H9 (cell line): Measurements from ENCODE around the gene MROH2B. TPM values are rescaled to one million over a fixed set of nuclear protein-coding genes. Genes with fewer than 3 reads are reported as not detected.

Experiments
- DNase-seq: peaks from one replicate; pipeline ENCODE4 v3.0.0-alpha.2; 2017
- H2AFZ ChIP-seq: one replicate; pipeline ENCODE4 v1.6.1; 2013; ENCODE audit warnings: mild to moderate bottlenecking, low read length, control low read depth, moderate library complexity
- H2AK5ac ChIP-seq: 2 replicates; pipeline ENCODE4 v1.6.1; 2013; ENCODE audit warnings: low read length, control low read depth, mixed read lengths; ENCODE audit not compliant: insufficient read length
- H2BK120ac ChIP-seq: one replicate; pipeline ENCODE4 v1.6.1; 2013; ENCODE audit warnings: low read depth, mild to moderate bottlenecking, low read length, control low read depth, inconsistent platforms; ENCODE audit not compliant: poor library complexity, severe bottlenecking
- H2BK12ac ChIP-seq: 2 replicates; pipeline ENCODE4 v1.6.1; 2013; ENCODE audit warnings: low read length, control low read depth, mixed read lengths, low read depth; ENCODE audit not compliant: insufficient read length
- H2BK15ac ChIP-seq: 2 replicates; pipeline ENCODE4 v1.6.1; 2013; ENCODE audit warnings: low read depth, low read length, control low read depth
- H2BK20ac ChIP-seq: one replicate; pipeline ENCODE4 v1.6.1; 2013; ENCODE audit warnings: low read depth, mild to moderate bottlenecking, low read length, control low read depth, inconsistent platforms; ENCODE audit not compliant: poor library complexity, severe bottlenecking
- H2BK5ac ChIP-seq: 2 replicates; pipeline ENCODE4 v1.6.1; 2013; ENCODE audit warnings: low read length, control low read depth, mixed read lengths; ENCODE audit not compliant: insufficient read length
- H3K14ac ChIP-seq: 2 replicates; pipeline ENCODE4 v1.6.1; 2013; ENCODE audit warnings: low read length, control low read depth; ENCODE audit not compliant: insufficient read depth
- H3K18ac ChIP-seq: 2 replicates; pipeline ENCODE4 v1.6.1; 2013; ENCODE audit warnings: low read depth, mild to moderate bottlenecking, mixed read lengths, low read length, control low read depth; ENCODE audit not compliant: insufficient read length
- H3K23ac ChIP-seq: 2 replicates; pipeline ENCODE4 v1.6.1; 2013; ENCODE audit warnings: low read length, control low read depth, mixed read lengths, low read depth; ENCODE audit not compliant: insufficient read length
- H3K23me2 ChIP-seq: 2 replicates; pipeline ENCODE4 v1.6.1; 2013; ENCODE audit warnings: low read depth, mild to moderate bottlenecking, mixed read lengths, low read length, control low read depth; ENCODE audit not compliant: insufficient read length, poor library complexity, severe bottlenecking
- H3K27ac ChIP-seq: 2 replicates; pipeline ENCODE4 v1.5.1; 2013; ENCODE audit warnings: low read length, control low read depth, mixed read lengths, low read depth; ENCODE audit not compliant: insufficient read length
- H3K27me3 ChIP-seq: 2 replicates; pipeline ENCODE4 v1.6.1; 2013; ENCODE audit warnings: low read length, control low read depth, inconsistent platforms; ENCODE audit not compliant: insufficient read depth
- H3K4ac ChIP-seq: 2 replicates; pipeline ENCODE4 v1.6.1; 2013; ENCODE audit warnings: low read depth, mild to moderate bottlenecking, control low read depth, inconsistent platforms, low read length, moderate library complexity
- H3K4me1 ChIP-seq: 2 replicates; pipeline ENCODE4 v1.6.1; 2013; ENCODE audit warnings: low read length, control low read depth, inconsistent platforms; ENCODE audit not compliant: insufficient read depth
- H3K4me2 ChIP-seq: 2 replicates; pipeline ENCODE4 v1.6.1; 2013; ENCODE audit warnings: low read length, control low read depth, mixed read lengths; ENCODE audit not compliant: insufficient read length, insufficient read depth
- H3K56ac ChIP-seq: 2 replicates; pipeline ENCODE4 v1.6.1; 2013; ENCODE audit warnings: low read depth, mild to moderate bottlenecking, mixed read lengths, low read length, control low read depth; ENCODE audit not compliant: insufficient read length
- H3K79me1 ChIP-seq: 2 replicates; pipeline ENCODE4 v1.6.1; 2013; ENCODE audit warnings: low read depth, mild to moderate bottlenecking, moderate library complexity, low read length, control low read depth, inconsistent platforms; ENCODE audit not compliant: insufficient read depth, poor library complexity, severe bottlenecking
- H3K79me2 ChIP-seq: 2 replicates; pipeline ENCODE4 v1.6.1; 2013; ENCODE audit warnings: low read length, control low read depth, inconsistent platforms; ENCODE audit not compliant: insufficient read depth
- H3K9ac ChIP-seq: 2 replicates; pipeline ENCODE4 v1.6.1; 2013; ENCODE audit warnings: low read length, control low read depth, mixed read lengths; ENCODE audit not compliant: insufficient read length; ENCODE audit errors: extremely low read depth
- H3K9me3 ChIP-seq: one replicate; pipeline ENCODE4 v1.6.1; 2013; ENCODE audit warnings: low read depth, low read length, inconsistent platforms; ENCODE audit not compliant: control insufficient read depth
- H3T11ph ChIP-seq: one replicate; pipeline ENCODE4 v1.6.1; 2013; ENCODE audit warnings: mild to moderate bottlenecking, low read length, control low read depth, inconsistent platforms
- H4K20me1 ChIP-seq: one replicate; pipeline ENCODE4 v1.6.1; 2013; ENCODE audit not compliant: control insufficient read depth, insufficient read length, insufficient read depth
- H4K5ac ChIP-seq: 2 replicates; pipeline ENCODE4 v1.6.1; 2013; ENCODE audit warnings: low read depth, mild to moderate bottlenecking, mixed read lengths, low read length, control low read depth; ENCODE audit not compliant: insufficient read length
- H4K8ac ChIP-seq: replicated peaks from 2 replicates; pipeline ENCODE4 v1.6.1; 2013; ENCODE audit warnings: low read length, control low read depth, mixed read lengths, low read depth; ENCODE audit not compliant: insufficient read length
- H4K91ac ChIP-seq: 2 replicates; pipeline ENCODE4 v1.6.1; 2013; ENCODE audit warnings: low read depth, mild to moderate bottlenecking, moderate library complexity, mixed read lengths, low read length, control low read depth; ENCODE audit not compliant: insufficient read length
- H3K27ac Mint-ChIP-seq, 3 experiments: 2 replicates in 2 of 3; 3 replicates in 1 of 3; pipeline ENCODE4 v1.8.0; 2020 to 2021; ENCODE audit warnings: mixed read lengths in 3 of 3, mild to moderate bottlenecking in 1 of 3, moderate library complexity in 1 of 3
- H3K27me3 Mint-ChIP-seq: 2 replicates; pipeline ENCODE4 v1.8.0; 2021; ENCODE audit warnings: low read depth, mild to moderate bottlenecking, moderate library complexity, mixed read lengths
- H3K36me3 Mint-ChIP-seq, 3 experiments: 2 replicates in 2 of 3; 3 replicates in 1 of 3; pipeline ENCODE4 v1.8.0; 2020 to 2021; ENCODE audit warnings: low read depth in 3 of 3, mixed read lengths in 3 of 3; ENCODE audit not compliant: insufficient read depth in 1 of 3
- H3K4me1 Mint-ChIP-seq, 2 experiments: 2 replicates each; pipeline ENCODE4 v1.8.0; 2020; ENCODE audit warnings: mixed read lengths in 2 of 2
- H3K4me3 Mint-ChIP-seq, 2 experiments: 2 replicates in 1 of 2; 3 replicates in 1 of 2; pipeline ENCODE4 v1.8.0; 2020 to 2021; ENCODE audit warnings: mild to moderate bottlenecking in 2 of 2, mixed read lengths in 2 of 2, moderate library complexity in 1 of 2
- H3K9me3 Mint-ChIP-seq, 2 experiments: 2 replicates in 1 of 2; 3 replicates in 1 of 2; pipeline ENCODE4 v1.8.0; 2020; ENCODE audit warnings: mild to moderate bottlenecking in 2 of 2, mixed read lengths in 2 of 2, moderate library complexity in 1 of 2
- WGBS: extraction: QIAGEN DNeasy Blood & Tissue Kit; methylation state at CpG from one replicate; pipeline ENCODE4 v1.1.7; 2013; ENCODE audit warnings: missing lambda C conversion rate, low lambda C conversion rate, mixed read lengths; ENCODE audit not compliant: insufficient read length; ENCODE audit errors: extremely low coverage; 5-methylcytosine and 5-hydroxymethylcytosine counted together
- total RNA-seq: library from RNA; stranded (reverse); gene quantifications from 2 replicates; pipeline ENCODE4 v1.2.1, GENCODE V29; 2021
- TF ChIP-seq, protein P1 (sequence below): fragments of 200-600 bp; sonication (generic); conservative IDR thresholded peaks from 3 replicates; pipeline ENCODE4 v1.8.0; 2021; ENCODE audit warnings: antibody characterized with exemption, mild to moderate bottlenecking

MROH2B gene
- total RNA-seq, 1 experiment from 2014 or later = not detected

DNA sequence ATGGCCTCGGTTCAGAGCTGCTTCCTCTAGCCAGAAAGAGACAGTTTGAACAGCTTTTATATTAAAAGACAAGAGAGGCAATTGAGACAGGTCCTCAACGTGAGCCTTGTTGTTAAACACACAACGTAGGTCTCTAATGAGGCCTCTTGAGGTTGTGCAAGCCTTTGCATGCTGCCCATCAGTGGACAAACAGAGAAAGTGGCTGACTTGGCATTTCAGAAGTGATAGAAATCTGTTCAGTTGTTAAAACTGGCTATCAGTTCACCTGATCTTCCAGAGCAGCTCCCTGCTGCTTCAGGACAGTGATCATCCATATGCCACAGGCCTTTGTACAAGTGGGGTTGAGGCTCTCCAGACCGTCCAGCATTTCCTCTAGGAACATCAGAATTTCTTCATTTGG is 58.8 kb downstream of the MROH2B start:
- TF ChIP-seq, protein P1, sequence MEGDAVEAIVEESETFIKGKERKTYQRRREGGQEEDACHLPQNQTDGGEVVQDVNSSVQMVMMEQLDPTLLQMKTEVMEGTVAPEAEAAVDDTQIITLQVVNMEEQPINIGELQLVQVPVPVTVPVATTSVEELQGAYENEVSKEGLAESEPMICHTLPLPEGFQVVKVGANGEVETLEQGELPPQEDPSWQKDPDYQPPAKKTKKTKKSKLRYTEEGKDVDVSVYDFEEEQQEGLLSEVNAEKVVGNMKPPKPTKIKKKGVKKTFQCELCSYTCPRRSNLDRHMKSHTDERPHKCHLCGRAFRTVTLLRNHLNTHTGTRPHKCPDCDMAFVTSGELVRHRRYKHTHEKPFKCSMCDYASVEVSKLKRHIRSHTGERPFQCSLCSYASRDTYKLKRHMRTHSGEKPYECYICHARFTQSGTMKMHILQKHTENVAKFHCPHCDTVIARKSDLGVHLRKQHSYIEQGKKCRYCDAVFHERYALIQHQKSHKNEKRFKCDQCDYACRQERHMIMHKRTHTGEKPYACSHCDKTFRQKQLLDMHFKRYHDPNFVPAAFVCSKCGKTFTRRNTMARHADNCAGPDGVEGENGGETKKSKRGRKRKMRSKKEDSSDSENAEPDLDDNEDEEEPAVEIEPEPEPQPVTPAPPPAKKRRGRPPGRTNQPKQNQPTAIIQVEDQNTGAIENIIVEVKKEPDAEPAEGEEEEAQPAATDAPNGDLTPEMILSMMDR = no peak
- no peak overlapping the region for H2AFZ ChIP-seq

More for the DNA sequence above, 58.8 kb downstream of the MROH2B start:
- no peak overlapping the region for H4K5ac ChIP-seq
- H3K4me1 Mint-ChIP-seq = peaks cover 0 to 3% of the 10 kb centered on the region in 2 experiments; a peak in 3 of 4 replicates
- H3K9me3 Mint-ChIP-seq = no peaks in the 10 kb centered on the region; a peak in 1 of 5 replicates
- H3K18ac ChIP-seq = no peak overlapping the region
- no peak overlapping the region for H3K23ac ChIP-seq
- no peak overlapping the region for H3K9ac ChIP-seq
- H2BK15ac ChIP-seq = no peak overlapping the region
- H3K27me3 ChIP-seq = no peaks in the 10 kb centered on the region
- no peaks in the 10 kb centered on the region for H3K79me1 ChIP-seq
- no peak overlapping the region for H4K91ac ChIP-seq
- no peak overlapping the region for H3K56ac ChIP-seq
- no peaks in the 10 kb centered on the region for H3K79me2 ChIP-seq
- no peak overlapping the region for H2BK12ac ChIP-seq
- no peak overlapping the region for H2AK5ac ChIP-seq
- no peaks in the 10 kb centered on the region for H3K23me2 ChIP-seq
- H2BK5ac ChIP-seq = no peak overlapping the region
- H3K9me3 ChIP-seq = no peaks in the 10 kb centered on the region
- no peak overlapping the region for H2BK20ac ChIP-seq
- no peak overlapping the region for H3K4ac ChIP-seq
- H3K36me3 Mint-ChIP-seq = no peaks in the 10 kb centered on the region
- H2BK120ac ChIP-seq = no peak overlapping the region
- H3K4me3 Mint-ChIP-seq = no peak overlapping the region
- H3K27ac ChIP-seq = no peak overlapping the region
- H3K4me1 ChIP-seq = no peaks in the 10 kb centered on the region; the same call in 1 of the 2 replicates
- no CpG with 5 or more reads among the region's 4 CpGs for WGBS
- H4K20me1 ChIP-seq = no peaks in the 10 kb centered on the region
- H4K8ac ChIP-seq = no peak overlapping the region
- no peaks in the 10 kb centered on the region for H3K27me3 Mint-ChIP-seq
- DNase-seq = no peak
- H3K14ac ChIP-seq = no peak overlapping the region
- no peak overlapping the region for H3K27ac Mint-ChIP-seq
- no peak overlapping the region for H3T11ph ChIP-seq
- no peak overlapping the region for H3K4me2 ChIP-seq
